ENCODE data around the gene LRIT2. TPM values are rescaled to one million over a fixed set of nuclear protein-coding genes. Genes with fewer than 3 reads are reported as not detected.
"Not testable (repeated sequence)": the region's sequence is repeated elsewhere in the genome, so short reads cannot be mapped to it uniquely, and the experiment has no call there.

The LRIT2 gene
- total RNA-seq, 2 experiments from 2014 or later: not detected

DNA sequence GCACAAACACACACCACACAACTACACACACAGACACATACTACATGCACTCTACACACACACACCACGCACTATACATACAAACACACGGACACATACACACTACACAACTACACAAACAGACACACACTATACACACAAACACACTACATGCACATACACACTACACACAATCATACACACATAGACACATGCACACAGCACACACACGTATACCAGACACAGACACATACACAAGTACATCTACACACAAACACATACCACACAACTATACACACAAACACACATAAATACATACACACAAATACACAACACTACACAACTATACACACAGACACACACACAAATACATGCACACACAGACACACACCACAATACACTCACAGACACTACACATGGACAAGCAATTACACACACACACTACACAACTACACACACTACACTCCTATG lies 47.2 kb downstream of the LRIT2 start:
- H3K4me1 Mint-ChIP-seq: peaks cover 4% of the 10 kb centered on the region
- ATAC-seq (ENCODE audit: low read depth) (no peak), DNase-seq (no peak)
- no peaks in the 10 kb centered on the region for H3K27me3 Mint-ChIP-seq
- H3K36me3 Mint-ChIP-seq: no peaks in the 10 kb centered on the region
- POLR2A ChIA-PET: interaction anchor here (0.9 to 1.9 kb wide), 5 partner anchors 17 to 39 kb away, joined by 3 to 10 read pairs (median 4); partner anchors contain the start of gene GHITM
- no peaks in the 10 kb centered on the region for H3K9me3 Mint-ChIP-seq
- H3K27ac Mint-ChIP-seq: no peak overlapping the region
- H3K4me3 Mint-ChIP-seq: no peak overlapping the region

- ATAC-seq (ENCODE audit: low read depth) (peak; percentile 99), DNase-seq (peak; percentile 66)
- no peaks in the 10 kb centered on the region for H3K27me3 Mint-ChIP-seq
- no peaks in the 10 kb centered on the region for H3K9me3 Mint-ChIP-seq
- H3K4me3 Mint-ChIP-seq: no peak overlapping the region
- no peaks in the 10 kb centered on the region for H3K36me3 Mint-ChIP-seq
- peaks cover 4% of the 10 kb centered on the region for H3K4me1 Mint-ChIP-seq
- POLR2A ChIA-PET: interaction anchor here (0.9 to 1.9 kb wide), 6 partner anchors 17 to 39 kb away, joined by 3 to 10 read pairs (median 4); partner anchors contain the start of gene GHITM
- H3K27ac Mint-ChIP-seq: no peak overlapping the region
Observed at GRCh38 chr10:84177541-84178141, 47.7 kb downstream of the LRIT2 start.

GRCh38 chr10:84176836-84177474 lies 48.4 kb downstream of the LRIT2 start:
- peak; percentile 12 for ATAC-seq (ENCODE audit: low read depth)
- POLR2A ChIA-PET: interaction anchor here (0.9 to 1.9 kb wide), 6 partner anchors 16 to 38 kb away, joined by 3 to 10 read pairs (median 4); partner anchors contain the start of gene GHITM

DNA sequence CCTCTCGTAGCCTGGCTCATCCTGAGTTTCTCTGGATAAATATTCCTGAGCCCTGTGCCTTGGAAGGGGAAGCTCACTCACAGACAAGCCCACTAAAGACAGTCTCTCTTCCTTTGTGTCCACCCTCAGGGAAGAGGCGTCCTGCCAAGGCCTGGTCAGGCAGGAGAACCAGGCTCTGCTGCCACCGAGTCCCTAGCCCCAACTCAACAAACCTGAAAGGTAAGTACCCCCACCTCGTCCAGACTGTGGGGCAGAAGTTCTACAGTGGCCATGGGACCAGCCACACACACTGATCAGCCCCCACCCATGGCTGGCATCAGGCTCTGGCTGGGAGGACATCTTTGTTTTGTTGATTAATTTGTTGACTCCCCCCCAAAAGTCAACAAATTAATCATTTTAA lies 49.0 kb downstream of the LRIT2 start:
- Mint-ChIP-seq H3K4me1 (peaks cover 4% of the 10 kb centered on the region), H3K27ac (peak overlapping the region; percentile 75), H3K36me3 (no peaks in the 10 kb centered on the region), H3K27me3 (no peaks in the 10 kb centered on the region), H3K9me3 (no peaks in the 10 kb centered on the region), H3K4me3 (no peak overlapping the region)
- POLR2A ChIA-PET: interaction anchor here (1.3 to 1.9 kb wide), 2 partner anchors 17 to 37 kb away, joined by 5 to 10 read pairs; partner anchors contain the start of gene GHITM
- DNase-seq (no peak), ATAC-seq (ENCODE audit: low read depth) (no peak)

More at GRCh38 chr10:84176836-84177474, 48.4 kb downstream of the LRIT2 start:
- Mint-ChIP-seq H3K4me1 (peaks cover 4% of the 10 kb centered on the region), H3K36me3 (no peaks in the 10 kb centered on the region), H3K4me3 (no peak overlapping the region), H3K9me3 (no peaks in the 10 kb centered on the region), H3K27me3 (no peaks in the 10 kb centered on the region), H3K27ac (peak overlapping the region; percentile 75)
- no peak for DNase-seq

DNA sequence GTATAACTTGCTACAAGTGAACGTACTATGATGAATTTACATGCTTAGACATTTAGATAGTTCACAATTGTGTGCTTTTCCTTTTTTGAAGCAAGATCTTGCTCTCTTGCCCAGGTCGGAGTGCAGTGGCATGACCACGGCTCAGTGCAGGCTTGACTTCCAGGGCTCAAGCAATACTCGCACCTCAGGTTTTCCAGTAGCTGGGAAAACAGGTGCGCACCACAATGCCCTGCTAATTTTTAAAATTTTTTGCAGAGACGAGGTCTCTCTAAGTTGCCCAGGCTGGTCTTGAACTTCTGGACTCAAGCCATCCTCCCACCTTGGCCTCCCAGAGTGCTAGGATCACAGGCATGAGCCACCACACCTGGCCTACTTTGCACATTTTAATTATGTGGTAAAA lies 49.9 kb downstream of the LRIT2 start:
- DNase-seq: no peak

GRCh38 chr10:84173501-84173929 lies 51.8 kb downstream of the LRIT2 start, which contains the start of gene GPR15LG:
TSS of gene GPR15LG (plus strand) at chr10:84173801. CDS start at chr10:84173852, 51 bp downstream.
- ATAC-seq (ENCODE audit: low read depth): no peak
- Mint-ChIP-seq H3K36me3 (no peaks in the 10 kb centered on the region), H3K9me3 (no peaks in the 10 kb centered on the region), H3K27me3 (no peaks in the 10 kb centered on the region), H3K27ac (peak within 1 kb of the TSS; percentile 36), H3K4me3 (no peak within 1 kb of the TSS), H3K4me1 (peaks cover 4% of the 10 kb centered on the region)
- DNase-seq: no peak
- POLR2A ChIA-PET: no interaction called here

More for the DNA sequence above, 49.9 kb downstream of the LRIT2 start:
- POLR2A ChIA-PET: no interaction called here
- Mint-ChIP-seq H3K9me3 (no peaks in the 10 kb centered on the region), H3K27me3 (no peaks in the 10 kb centered on the region), H3K36me3 (no peaks in the 10 kb centered on the region), H3K4me3 (no peak overlapping the region), H3K27ac (no peak overlapping the region), H3K4me1 (peaks cover 4% of the 10 kb centered on the region)
- ATAC-seq (ENCODE audit: low read depth): no peak

GRCh38 chr10:84172467-84173356 lies 52.6 kb downstream of the LRIT2 start:
- Mint-ChIP-seq H3K36me3 (no peaks in the 10 kb centered on the region), H3K4me1 (peaks cover 4% of the 10 kb centered on the region), H3K9me3 (no peaks in the 10 kb centered on the region), H3K4me3 (no peak overlapping the region), H3K27ac (peak overlapping the region; percentile 36), H3K27me3 (no peaks in the 10 kb centered on the region)
- ATAC-seq (ENCODE audit: low read depth) (no peak), DNase-seq (no peak)
- POLR2A ChIA-PET: no interaction called here

GRCh38 chr10:84171700-84172466 lies 53.5 kb downstream of the LRIT2 start:
- H3K4me3 Mint-ChIP-seq; H3K36me3 Mint-ChIP-seq; POLR2A ChIA-PET; ATAC-seq (ENCODE audit: low read depth); H3K27me3 Mint-ChIP-seq; DNase-seq; H3K9me3 Mint-ChIP-seq; H3K4me1 Mint-ChIP-seq; H3K27ac Mint-ChIP-seq: not testable (repeated sequence)

GRCh38 chr10:84171237-84171636 lies 54.1 kb downstream of the LRIT2 start:
- H3K4me1 Mint-ChIP-seq; H3K36me3 Mint-ChIP-seq; H3K9me3 Mint-ChIP-seq; ATAC-seq (ENCODE audit: low read depth); H3K27ac Mint-ChIP-seq; DNase-seq; H3K4me3 Mint-ChIP-seq; POLR2A ChIA-PET; H3K27me3 Mint-ChIP-seq: not testable (repeated sequence)

Other genes with a start within 250 kb of the LRIT2 start
- 100 to 1,000 TPM in 1 of 2 experiments, 10 to 100 TPM in 1; 100.0 to 103 TPM for gene GHITM, start 86.0 kb downstream of the LRIT2 start, total RNA-seq
- gene GPR15LG, start 51.7 kb downstream of the LRIT2 start, total RNA-seq: not detected
- 1 to 10 TPM; 1.7 to 3.5 TPM for gene CDHR1, start 31.0 kb downstream of the LRIT2 start, total RNA-seq
- not detected for gene LRIT1, start 16.0 kb upstream of the LRIT2 start, total RNA-seq
- not detected for gene RGR, start 19.5 kb upstream of the LRIT2 start, total RNA-seq
- 10 to 100 TPM; 92.7 to 98.0 TPM for gene CCSER2, start 103.0 kb upstream of the LRIT2 start, total RNA-seq

Measured in activated naive CD8-positive, alpha-beta T cell treated with anti-CD3 and anti-CD28 coated beads, Interleukin-2, amount 10 ng/mL, durations not matched to agents 7 days and 5 days (primary cell).